Endothelial cell of umbilical vein (primary cell): Measurements from ENCODE around the gene STX4.

Experiments
- GATA2 ChIP-seq: IDR thresholded peaks from 2 replicates; pipeline ENCODE4 v1.7.0; 2011; ENCODE audit warnings: low read depth, mild to moderate bottlenecking, moderate library complexity, mixed read lengths, low read length; ENCODE audit not compliant: insufficient read length, insufficient read depth
- POLR2AphosphoS5 ChIP-seq: IDR thresholded peaks from 2 replicates; pipeline ENCODE4 v1.6.1; 2012; ENCODE audit warnings: low read depth, mild to moderate bottlenecking, control low read depth, low read length, moderate library complexity; ENCODE audit not compliant: insufficient read depth

DNA sequence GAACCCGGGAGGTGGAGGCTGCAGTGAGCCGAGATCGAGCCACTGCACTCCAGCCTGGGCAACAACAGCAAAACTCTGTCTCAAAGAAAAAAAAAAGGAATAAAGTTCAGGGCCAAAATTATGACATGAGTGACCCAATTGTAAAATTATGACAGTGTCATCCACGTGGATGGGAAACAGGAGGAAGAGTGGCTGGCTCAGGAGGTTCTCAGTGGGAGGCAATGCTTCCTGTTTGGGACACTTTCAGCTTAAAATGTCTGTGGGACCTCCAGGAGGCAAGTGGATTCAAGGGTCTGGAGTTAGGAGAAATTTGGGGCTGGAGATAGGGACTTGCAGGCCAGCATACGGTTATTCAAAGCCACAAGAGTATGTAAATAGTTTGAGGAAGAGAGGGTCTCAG lies 8.0 kb upstream of the STX4 start:
- TF ChIP-seq POLR2AphosphoS5 (no peak), GATA2 (no peak)
